Measurements from ENCODE around the gene MAGEB3.
"Not testable (repeated sequence)": the region's sequence is repeated elsewhere in the genome, so short reads cannot be mapped to it uniquely, and the experiment has no call there.

Gene MAGEB3, protein sequence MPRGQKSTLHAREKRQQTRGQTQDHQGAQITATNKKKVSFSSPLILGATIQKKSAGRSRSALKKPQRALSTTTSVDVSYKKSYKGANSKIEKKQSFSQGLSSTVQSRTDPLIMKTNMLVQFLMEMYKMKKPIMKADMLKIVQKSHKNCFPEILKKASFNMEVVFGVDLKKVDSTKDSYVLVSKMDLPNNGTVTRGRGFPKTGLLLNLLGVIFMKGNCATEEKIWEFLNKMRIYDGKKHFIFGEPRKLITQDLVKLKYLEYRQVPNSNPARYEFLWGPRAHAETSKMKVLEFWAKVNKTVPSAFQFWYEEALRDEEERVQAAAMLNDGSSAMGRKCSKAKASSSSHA

DNA sequence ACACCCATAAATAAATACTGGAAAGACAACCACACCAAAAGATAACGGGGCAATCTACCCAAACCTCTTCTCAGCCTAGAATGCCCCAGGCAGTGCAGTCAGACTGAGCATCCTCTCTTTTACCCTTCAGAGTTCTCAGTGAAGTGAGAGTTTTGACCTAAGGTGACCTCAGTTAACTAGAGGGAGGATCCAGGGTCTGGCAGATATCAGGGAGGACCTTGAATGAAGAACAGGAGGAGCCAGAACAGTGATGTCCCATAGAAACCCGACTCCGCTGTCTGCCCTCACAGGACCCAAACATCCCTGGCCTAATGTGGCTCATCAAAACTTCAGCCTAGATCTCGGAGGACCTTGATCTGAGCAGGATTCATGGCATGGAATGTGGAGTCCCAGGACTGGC lies at the start of gene MAGEB3:
MAGEB3 (plus strand) TSS at position 263 of the 400 bp plus-strand sequence. CDS start 5,268 bp downstream, outside the sequence.
- no peak for DNase-seq (ENCODE audit: low spot score)

DNA sequence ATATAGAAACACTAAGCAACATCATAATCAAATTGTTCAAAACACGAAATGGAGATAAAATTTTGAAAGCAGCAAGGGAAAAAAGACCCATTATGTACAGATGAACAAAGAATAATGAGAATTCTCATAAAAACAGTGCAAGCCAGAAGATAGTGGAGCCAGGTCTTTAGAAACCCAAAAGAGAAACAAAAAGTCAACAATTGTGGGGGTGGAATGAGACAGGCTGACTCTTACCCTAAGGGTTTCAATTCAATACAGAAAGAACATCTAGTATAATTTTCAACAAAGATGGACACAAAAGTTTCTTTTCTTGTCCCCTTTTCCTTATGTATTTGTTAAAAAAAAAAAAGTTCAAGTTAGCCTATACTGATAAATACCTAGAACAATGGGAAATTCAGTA lies 49.1 kb upstream of the MAGEB3 start:
- no peak for DNase-seq (ENCODE audit: low spot score)

DNA sequence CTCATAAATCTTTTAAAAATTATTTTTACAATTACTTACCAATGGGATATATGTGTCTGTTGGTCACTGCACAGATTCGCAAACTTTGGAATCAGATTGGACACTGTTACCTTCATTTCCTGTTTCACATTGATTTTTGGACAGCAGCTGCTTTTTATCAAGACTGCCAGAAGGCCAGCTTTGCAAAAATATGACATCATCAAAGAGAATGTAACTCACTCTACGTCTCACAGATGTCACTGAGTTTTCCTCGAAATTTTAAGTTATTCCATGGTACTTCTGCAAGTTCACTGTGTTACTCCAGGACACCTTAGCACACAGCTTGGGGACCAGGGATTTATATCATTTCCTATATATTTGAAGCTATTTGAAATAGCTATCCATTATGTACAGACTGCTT lies 46.9 kb upstream of the MAGEB3 start:
- no peak for DNase-seq (ENCODE audit: low spot score)

DNA sequence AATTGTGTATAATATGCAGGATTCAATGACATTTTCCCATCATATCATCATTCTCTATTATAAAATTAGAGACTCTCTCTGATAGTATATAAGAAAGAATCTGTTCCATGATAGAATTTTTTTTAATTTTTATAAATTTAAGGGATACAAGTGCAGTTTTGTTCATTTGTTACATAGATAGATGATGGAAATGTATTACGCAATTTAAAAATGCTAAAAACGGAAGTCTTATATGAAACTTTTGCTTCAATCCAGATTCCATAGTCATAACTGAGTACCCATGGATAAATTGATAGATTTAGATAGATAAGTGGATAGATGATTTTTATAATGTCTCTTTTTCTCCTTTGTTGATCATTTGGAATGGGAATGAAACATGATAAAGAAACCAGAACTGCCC lies 40.0 kb upstream of the MAGEB3 start:
- DNase-seq (ENCODE audit: low spot score): no peak

DNA sequence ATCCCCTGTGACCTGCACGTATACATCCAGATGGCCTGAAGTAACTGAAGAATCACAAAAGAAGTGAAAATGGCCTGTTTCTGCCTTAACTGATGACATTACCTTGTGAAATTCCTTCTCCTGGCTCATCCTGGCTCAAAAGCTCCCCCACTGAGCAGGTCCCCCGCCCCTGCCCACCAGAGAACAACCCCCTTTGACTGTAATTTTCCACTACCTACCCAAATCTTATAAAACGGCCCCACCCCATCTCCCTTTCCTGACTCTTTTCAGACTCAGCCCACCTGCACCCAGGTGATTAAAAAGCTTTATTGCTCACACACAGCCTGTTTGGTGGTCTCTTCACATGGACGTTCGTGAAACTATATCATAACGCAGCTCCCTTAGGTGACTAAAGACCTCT lies 36.5 kb upstream of the MAGEB3 start:
- not testable (repeated sequence) for DNase-seq (ENCODE audit: low spot score)

DNA sequence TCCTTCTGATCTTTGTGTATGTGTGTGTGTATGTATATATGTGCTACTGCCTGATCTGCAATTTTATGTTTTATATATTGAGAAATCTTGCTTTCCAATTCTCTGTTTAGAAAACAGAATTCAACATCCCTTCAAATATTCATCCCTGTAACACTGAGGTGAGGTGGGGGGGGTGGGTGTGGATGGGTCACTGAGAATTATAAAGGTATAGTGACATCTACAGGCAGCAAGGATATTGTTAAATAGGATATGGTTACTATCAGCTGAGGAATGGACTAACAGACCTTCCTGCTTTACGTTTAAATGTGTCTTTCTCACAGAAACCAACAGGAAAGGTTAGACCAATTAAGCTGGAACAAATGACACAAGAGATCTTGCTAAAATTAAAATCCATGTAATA lies 34.1 kb upstream of the MAGEB3 start:
- peak; percentile 45 for DNase-seq (ENCODE audit: low spot score)

DNA sequence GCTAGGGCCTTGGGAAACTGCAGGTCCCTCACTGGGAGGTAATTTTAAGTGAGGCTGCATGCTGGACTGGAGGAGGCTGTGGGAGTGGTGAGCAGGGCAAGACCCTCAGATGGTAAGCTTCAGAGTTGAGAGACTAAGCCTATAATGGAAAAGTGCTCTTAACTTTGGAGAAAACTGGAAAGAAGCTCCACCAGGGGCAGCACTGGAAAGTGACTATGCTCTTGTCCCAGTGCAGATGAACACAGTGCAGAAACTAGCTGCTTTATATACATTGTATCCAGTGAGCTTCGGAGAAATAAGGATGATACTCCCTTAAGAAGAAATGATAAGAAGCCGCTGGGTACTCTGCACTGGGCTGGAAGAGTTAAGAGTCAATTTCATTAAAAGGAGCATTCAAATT lies 18.3 kb upstream of the MAGEB3 start:
- peak; percentile 0 for DNase-seq (ENCODE audit: low spot score)

DNA sequence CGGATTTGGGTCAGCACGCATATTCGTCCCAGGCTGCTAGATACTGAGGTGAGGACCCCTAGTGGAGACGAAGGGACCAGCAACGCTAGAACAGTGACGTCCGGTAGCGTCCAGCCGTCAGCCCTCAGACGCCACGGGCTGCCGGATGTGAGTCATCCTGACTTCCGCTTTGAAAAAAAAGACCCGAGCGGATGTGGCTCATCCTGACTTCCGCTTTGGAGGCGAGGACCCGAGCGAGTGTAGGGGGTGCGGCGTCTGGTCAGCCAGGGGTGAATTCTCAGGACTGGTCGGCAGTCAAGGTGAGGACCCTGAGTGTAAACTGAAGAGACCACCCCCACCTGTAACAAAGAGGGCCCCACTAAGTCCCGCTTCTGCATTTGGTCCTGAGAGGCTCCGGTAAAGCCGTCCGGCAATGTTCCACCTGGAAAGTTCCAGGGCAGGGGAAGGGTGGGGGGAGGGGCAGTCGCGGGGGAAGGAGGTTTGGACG lies 15.1 kb upstream of the MAGEB3 start, which contains the start of gene MAGEB2:
MAGEB2 (plus strand) TSS at position 207 of the 487 bp plus-strand sequence. CDS start 3,018 bp downstream, outside the sequence.
- no peak for DNase-seq (ENCODE audit: low spot score)

DNA sequence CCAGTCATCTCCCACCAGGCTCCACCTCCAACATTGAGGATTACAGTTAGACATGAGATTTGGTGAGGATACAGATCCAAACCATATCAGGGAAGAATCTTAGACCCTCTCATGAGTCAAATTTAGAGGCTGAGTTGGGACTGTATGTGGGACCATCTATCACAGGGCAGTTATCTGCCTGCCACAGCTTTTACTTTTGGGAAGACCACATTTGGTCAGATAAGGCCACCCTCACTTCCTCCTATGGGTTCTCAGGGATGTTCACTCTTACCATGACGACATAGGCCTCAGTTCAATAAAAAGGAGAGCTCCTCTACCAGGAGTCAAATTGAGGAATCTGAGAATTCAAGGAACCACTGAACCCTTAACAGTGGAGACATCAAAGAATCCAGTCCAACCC lies 13.0 kb upstream of the MAGEB3 start:
- DNase-seq (ENCODE audit: low spot score): no peak

DNA sequence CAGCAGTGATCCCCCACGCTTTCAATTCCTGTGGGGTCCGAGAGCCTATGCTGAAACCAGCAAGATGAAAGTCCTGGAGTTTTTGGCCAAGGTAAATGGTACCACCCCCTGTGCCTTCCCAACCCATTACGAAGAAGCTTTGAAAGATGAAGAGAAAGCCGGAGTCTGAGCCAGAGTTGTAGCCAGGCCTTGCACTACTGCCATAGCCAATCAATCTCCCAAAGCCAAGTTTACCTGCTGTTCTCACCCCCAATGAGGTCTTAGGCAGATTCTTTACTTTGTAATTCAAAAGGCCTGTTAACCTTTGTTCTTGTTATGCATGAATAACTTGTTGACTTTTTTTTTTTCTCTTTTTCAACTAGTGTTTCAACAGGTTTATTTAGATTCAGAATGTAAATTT lies 11.1 kb upstream of the MAGEB3 start:
- DNase-seq (ENCODE audit: low spot score): no peak

DNA sequence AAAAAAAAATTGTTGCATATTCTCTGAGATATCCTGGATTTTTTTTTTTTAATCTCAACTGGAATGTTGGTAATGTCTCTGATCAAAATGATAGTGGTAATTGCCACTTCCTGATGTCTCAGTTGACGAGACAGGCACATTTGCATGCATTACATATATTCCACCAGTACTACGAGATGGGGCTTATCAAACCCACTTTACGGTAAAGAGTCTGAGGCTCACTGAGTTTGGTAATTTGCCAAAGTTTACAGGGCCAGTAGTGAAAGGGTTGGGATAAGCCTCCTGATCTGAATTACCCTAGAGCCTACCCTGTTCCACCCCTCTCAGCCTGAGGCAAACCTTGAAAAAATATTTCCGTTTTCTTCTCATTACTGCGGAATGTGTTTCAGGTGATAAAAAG lies 9.8 kb upstream of the MAGEB3 start:
- DNase-seq (ENCODE audit: low spot score): no peak

DNA sequence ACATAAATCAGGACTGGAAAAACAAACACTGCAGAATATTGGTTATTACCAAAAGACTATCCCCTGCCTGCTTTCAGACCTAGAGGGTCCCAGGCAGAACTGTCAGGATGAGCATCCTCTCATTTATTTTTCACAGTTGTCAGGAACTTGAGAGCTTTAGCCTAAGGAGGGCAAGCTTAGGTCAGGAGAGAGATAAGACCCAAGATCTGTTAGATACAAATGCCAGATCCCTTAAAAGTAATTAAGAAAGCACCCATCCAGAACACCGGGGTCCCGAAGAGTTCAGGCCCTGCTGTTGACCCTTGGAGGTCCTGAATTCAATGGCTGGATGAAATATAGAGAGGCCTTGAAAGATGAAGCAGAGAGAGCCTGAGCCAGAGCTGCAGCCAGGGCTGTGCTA lies 5.9 kb upstream of the MAGEB3 start:
- no peak for DNase-seq (ENCODE audit: low spot score)

DNA sequence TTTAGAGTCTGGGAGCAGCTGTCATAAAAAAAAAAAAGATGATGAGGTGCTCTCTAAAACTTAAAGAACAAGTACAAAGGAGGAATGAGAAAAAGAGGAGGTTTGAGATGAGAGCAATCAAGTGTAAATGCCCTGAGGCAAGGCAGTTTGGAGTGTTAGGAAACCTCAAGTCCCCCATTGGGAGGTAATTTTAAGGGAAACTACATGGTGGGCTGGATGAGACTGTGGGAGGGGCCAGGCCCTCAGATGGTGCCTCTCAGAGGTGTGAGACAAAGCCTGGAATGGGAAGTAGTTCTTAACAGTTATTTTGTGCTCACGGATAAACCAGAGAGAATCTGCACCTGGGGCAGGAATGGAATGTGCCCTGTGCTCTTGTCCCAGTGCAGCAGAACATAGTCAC lies 1.9 kb upstream of the MAGEB3 start:
- no peak for DNase-seq (ENCODE audit: low spot score)

DNA sequence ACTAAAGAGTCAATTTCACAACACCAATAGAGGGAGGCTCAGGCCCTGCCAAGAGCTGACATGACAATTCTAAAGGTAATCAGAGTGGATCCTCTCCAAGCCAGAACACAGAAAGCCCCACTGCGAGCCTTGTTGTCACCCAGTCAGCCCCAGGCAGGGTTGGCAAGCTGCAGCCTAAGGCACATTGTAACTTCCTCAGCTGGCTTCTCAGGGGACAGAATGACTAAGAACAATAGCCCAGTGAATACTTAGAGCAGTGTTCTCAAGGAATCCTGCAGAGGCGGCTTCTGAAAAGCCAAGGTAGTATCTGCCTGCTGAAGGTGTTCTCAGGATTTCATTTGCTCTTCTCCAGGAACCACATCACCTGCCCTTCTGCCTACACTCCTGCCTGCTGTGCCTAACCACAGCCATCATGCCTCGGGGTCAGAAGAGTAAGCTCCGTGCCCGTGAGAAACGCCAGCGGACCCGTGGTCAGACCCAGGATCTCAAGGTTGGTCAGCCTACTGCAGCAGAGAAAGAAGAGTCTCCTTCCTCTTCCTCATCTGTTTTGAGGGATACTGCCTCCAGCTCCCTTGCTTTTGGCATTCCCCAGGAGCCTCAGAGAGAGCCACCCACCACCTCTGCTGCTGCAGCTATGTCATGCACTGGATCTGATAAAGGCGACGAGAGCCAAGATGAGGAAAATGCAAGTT lies 11.4 kb downstream of the MAGEB3 start, which contains the start of gene MAGEB4:
MAGEB4 (plus strand) TSS at position 277 of the 692 bp plus-strand sequence; CDS start at position 413, 136 bp downstream.
- DNase-seq (ENCODE audit: low spot score): no peak

DNA sequence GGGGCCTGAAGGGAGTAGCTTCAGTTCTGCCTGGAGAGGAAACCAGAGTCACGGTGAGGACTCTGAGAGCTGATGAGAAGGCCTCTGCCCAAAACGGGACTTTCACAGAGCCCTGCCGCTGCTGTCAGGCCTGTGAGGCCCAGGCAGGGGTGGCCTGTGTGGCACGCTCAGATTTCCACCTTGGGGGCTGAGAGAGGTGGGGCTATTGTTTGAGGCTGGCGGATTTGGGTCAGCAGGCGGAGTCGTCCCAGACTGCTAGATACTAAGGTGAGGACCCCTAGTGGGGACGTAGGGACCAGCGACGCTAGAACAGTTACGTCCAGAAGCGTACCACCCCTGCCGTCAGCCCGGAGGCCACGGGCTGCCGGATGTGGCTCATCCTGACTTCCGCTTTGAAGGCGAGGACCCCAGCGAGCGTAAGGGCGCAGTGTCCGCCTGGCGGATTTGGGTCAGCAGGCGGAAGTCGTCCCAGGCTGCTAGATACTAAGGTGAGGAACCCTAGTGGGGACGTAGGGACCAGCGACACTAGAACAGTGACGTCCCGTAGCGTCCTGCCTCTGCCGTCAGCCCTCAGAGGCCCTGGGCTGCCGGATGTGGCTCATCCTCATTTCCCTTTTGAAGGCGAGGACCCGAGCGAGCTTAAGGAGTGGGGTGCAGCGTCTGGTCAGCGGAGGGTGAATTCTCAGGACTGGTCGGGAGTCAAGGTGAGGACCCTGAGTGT lies 16.5 kb downstream of the MAGEB3 start, which contains the start of gene MAGEB1:
MAGEB1 (plus strand) TSS at position 378 of the 721 bp plus-strand sequence. CDS start 3,348 bp downstream, outside the sequence.
- no peak for DNase-seq (ENCODE audit: low spot score)

DNA sequence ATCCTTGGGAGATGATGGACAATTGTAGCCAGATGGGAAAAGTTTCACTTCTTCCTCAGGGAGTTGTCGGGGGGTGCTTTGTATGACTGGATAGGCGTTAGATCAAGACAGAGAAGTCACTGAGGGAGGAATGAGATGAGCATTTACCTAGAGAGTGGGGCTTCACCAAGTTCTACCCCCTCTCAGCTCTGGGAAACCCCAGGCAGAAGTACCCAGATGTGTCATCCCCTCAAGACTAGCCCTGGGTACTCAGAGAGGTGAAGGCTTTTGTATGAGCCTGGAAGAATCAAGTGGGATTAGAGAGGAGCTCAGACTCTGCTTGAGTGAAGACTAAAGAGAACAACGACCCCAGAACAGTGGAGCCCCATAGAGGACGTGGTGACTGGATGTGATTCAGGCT lies 18.4 kb downstream of the MAGEB3 start:
- DNase-seq (ENCODE audit: low spot score): no peak

DNA sequence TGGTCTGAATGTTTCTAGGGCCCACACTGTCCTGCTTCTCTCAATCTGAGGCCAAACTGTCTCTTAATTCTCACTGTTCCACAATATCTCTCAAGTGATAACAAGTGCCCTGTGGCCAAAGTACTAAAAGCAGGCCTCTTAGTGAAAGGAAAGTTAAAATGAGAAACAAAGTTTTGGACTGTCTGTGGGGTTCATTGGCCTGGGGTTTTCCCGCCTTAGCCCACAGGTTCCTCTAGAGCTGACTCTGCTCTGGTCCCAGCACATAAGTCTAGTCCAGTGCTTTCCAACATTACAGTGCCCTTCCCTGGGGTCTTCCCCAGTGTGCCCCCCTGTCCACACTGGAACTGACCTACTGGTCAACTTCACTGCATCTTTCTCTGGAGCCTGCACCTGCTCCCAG lies 22.8 kb downstream of the MAGEB3 start:
- no peak for DNase-seq (ENCODE audit: low spot score)

DNA sequence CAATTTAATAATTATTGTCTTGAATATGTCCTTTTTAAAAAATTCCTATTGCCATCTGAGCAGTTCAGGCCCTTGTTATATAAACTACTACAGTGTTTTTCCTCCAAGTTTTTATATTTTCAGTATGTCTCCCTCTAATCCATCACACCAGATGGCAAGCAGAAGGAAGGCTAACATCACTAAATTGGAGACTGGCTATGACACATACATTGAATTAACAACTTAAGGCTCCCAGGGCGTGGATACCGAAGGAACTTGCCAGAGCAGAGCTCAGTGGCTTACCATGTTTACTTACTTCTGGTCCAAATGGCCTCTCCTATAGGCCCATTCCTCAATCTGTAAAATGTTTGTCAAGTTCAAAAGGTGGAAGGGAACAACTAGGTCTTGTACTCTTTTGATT lies 29.5 kb downstream of the MAGEB3 start:
- DNase-seq (ENCODE audit: low spot score): no peak

DNA sequence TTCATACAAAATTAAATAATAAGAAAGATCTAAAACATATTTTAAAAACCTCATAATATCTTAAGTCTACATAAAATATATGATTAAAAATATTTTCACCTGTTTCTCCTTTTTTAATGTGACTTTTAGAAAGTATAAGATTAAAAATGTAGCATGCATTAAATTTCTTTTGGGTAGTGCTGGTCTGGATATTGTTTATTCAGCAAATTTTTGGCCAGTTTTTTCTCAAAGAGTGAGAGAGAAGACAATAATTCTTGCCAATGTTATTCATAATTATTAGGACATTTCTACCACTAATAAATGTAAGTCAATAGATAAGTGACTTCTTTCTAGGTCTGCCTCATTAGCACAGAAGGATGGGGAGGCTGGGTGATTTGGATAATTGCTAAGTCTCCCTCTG lies 30.6 kb downstream of the MAGEB3 start:
- no peak for DNase-seq (ENCODE audit: low spot score)

DNA sequence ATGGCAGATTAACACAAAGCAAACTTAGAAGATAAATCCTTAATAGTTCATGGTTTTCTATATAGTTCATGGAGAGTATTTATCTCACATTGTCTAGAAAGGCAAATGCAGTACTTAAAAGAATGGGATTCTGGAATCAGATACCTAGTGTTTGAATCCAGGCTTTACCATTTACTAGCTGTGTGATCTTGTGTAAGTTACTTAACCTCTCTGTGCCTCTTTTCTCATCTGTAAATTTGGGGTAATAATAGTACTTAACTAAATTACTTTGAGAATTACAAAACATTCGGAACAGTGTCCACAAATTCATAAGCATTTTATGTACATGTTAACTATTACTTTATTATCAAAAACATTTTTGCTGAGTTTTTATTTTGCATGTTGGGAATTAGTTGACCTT lies 32.3 kb downstream of the MAGEB3 start:
- no peak for DNase-seq (ENCODE audit: low spot score)

DNA sequence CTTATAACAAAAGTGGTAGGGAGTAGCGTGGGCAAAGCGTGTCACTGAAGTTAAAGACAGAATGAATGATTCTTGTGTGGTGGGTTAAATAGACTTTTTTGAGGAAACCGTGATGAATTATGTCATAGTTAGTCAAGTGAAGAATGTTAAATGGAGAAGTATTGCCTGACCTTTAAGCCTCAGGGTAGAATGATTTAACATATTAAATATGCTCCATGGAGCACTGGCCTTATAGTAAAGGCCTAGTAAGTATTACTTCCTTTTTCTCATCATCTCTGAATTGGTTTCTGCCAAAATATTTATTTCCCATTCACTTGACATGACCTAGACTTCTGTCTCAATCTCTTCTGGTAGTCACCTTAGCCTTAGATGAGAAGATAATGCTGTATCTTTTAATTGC lies 40.2 kb downstream of the MAGEB3 start:
- DNase-seq (ENCODE audit: low spot score): no peak

DNA sequence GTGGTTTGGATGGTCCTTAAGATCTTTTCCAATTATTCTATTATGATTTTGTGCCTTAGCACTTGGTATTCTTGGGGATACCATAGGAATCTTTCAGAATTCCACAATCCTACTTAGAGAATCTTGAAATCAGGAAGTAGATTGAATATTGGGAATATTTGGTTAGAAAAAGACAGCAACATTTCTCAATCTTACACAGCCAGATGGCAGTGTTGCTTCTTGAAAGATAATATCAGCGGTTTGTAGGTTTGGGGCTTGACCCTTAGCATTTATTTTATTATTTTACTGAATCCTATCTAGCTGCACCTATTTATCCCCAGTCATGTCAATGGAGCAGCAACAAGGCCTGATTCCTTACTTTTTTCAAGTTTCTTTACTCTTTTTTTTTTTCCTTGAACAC lies 45.0 kb downstream of the MAGEB3 start:
- DNase-seq (ENCODE audit: low spot score): peak; percentile 9
